ENCODE data around the gene IFNA13.

The IFNA13 gene

GRCh38 chr9:21326526-21327139 is 41.2 kb downstream of the IFNA13 start:
- Histone ChIP-seq H3K36me3 (ENCODE audit: control insufficient read depth in 1 of 2, insufficient read depth in 2 of 2, low read length in 2 of 2) (peaks cover 4 to 16% of the 10 kb centered on the region in 2 donors), H3K27me3 (ENCODE audit: control insufficient read depth in 1 of 2, insufficient read depth in 2 of 2, low read length in 2 of 2) (no peaks in the 10 kb centered on the region), H3K9me3 (ENCODE audit: control insufficient read depth in 1 of 2, low read length in 2 of 2) (no peaks in the 10 kb centered on the region), H3K4me1 (ENCODE audit: control insufficient read depth in 1 of 2, insufficient read depth in 2 of 2, low read length in 2 of 2) (peaks cover 9 to 10% of the 10 kb centered on the region in 2 donors), H3K9ac (ENCODE audit: low read depth in 1 of 2, low read length in 2 of 2) (no peak overlapping the region), H3K4me3 (ENCODE audit: low read depth in 1 of 2, low read length in 2 of 2) (no peak overlapping the region), H3K27ac (ENCODE audit: low read depth, low read length) (no peak overlapping the region)

GRCh38 chr9:21324047-21324446 is 43.8 kb downstream of the IFNA13 start:
- Histone ChIP-seq H3K36me3 (ENCODE audit: control insufficient read depth in 1 of 2, insufficient read depth in 2 of 2, low read length in 2 of 2) (peaks cover 4 to 16% of the 10 kb centered on the region in 2 donors), H3K4me1 (ENCODE audit: control insufficient read depth in 1 of 2, insufficient read depth in 2 of 2, low read length in 2 of 2) (peaks cover 0 to 4% of the 10 kb centered on the region in 2 donors), H3K27me3 (ENCODE audit: control insufficient read depth in 1 of 2, insufficient read depth in 2 of 2, low read length in 2 of 2) (no peaks in the 10 kb centered on the region), H3K9me3 (ENCODE audit: control insufficient read depth in 1 of 2, low read length in 2 of 2) (no peaks in the 10 kb centered on the region), H3K4me3 (ENCODE audit: low read depth in 1 of 2, low read length in 2 of 2) (no peak overlapping the region), H3K27ac (ENCODE audit: low read depth, low read length) (no peak overlapping the region), H3K9ac (ENCODE audit: low read depth in 1 of 2, low read length in 2 of 2) (no peak overlapping the region)

GRCh38 chr9:21322911-21323461 is 44.9 kb downstream of the IFNA13 start:
- no peak overlapping the region for H3K27ac ChIP-seq (ENCODE audit: low read depth, low read length)
- H3K4me1 ChIP-seq (ENCODE audit: control insufficient read depth in 1 of 2, insufficient read depth in 2 of 2, low read length in 2 of 2): peaks cover 0 to 4% of the 10 kb centered on the region in 2 donors
- H3K36me3 ChIP-seq (ENCODE audit: control insufficient read depth in 1 of 2, insufficient read depth in 2 of 2, low read length in 2 of 2): peaks cover 4 to 16% of the 10 kb centered on the region in 2 donors
- H3K27me3 ChIP-seq (ENCODE audit: control insufficient read depth in 1 of 2, insufficient read depth in 2 of 2, low read length in 2 of 2): no peaks in the 10 kb centered on the region
- no peak overlapping the region for H3K4me3 ChIP-seq (ENCODE audit: low read depth in 1 of 2, low read length in 2 of 2)
- H3K9ac ChIP-seq (ENCODE audit: low read depth in 1 of 2, low read length in 2 of 2): no peak overlapping the region
- no peaks in the 10 kb centered on the region for H3K9me3 ChIP-seq (ENCODE audit: control insufficient read depth in 1 of 2, low read length in 2 of 2)

- Histone ChIP-seq H3K4me1 (ENCODE audit: control insufficient read depth in 1 of 2, insufficient read depth in 2 of 2, low read length in 2 of 2) (no peaks in the 10 kb centered on the region), H3K4me3 (ENCODE audit: low read depth in 1 of 2, low read length in 2 of 2) (no peak overlapping the region), H3K27ac (ENCODE audit: low read depth, low read length) (no peak overlapping the region), H3K27me3 (ENCODE audit: control insufficient read depth in 1 of 2, insufficient read depth in 2 of 2, low read length in 2 of 2) (no peaks in the 10 kb centered on the region), H3K9ac (ENCODE audit: low read depth in 1 of 2, low read length in 2 of 2) (no peak overlapping the region), H3K9me3 (ENCODE audit: control insufficient read depth in 1 of 2, low read length in 2 of 2) (no peaks in the 10 kb centered on the region), H3K36me3 (ENCODE audit: control insufficient read depth in 1 of 2, insufficient read depth in 2 of 2, low read length in 2 of 2) (peaks cover 4 to 16% of the 10 kb centered on the region in 2 donors)
Measured at GRCh38 chr9:21320465-21320864, 47.4 kb downstream of the IFNA13 start.

- Histone ChIP-seq H3K36me3 (ENCODE audit: control insufficient read depth in 1 of 2, insufficient read depth in 2 of 2, low read length in 2 of 2) (peaks cover 4 to 6% of the 10 kb centered on the region in 2 donors), H3K9ac (ENCODE audit: low read depth in 1 of 2, low read length in 2 of 2) (no peak overlapping the region), H3K4me1 (ENCODE audit: control insufficient read depth in 1 of 2, insufficient read depth in 2 of 2, low read length in 2 of 2) (no peaks in the 10 kb centered on the region), H3K27ac (ENCODE audit: low read depth, low read length) (no peak overlapping the region), H3K9me3 (ENCODE audit: control insufficient read depth in 1 of 2, low read length in 2 of 2) (no peaks in the 10 kb centered on the region), H3K4me3 (ENCODE audit: low read depth in 1 of 2, low read length in 2 of 2) (no peak overlapping the region), H3K27me3 (ENCODE audit: control insufficient read depth in 1 of 2, insufficient read depth in 2 of 2, low read length in 2 of 2) (no peaks in the 10 kb centered on the region)
Measured at GRCh38 chr9:21317956-21318923, 49.6 kb downstream of the IFNA13 start.
